ENCODE measurements around the gene CDK11B.
"Not testable (repeated sequence)": the region's sequence is repeated elsewhere in the genome, so short reads cannot be mapped to it uniquely, and the experiment has no call there.

GRCh38 chr1:1674806-1675205 is 16.0 kb upstream of the CDK11B start:
- not testable (repeated sequence) for TF ChIP-seq CTCF, EP300 (IDR thresholded peaks at IDR 0.05)

Measured in tibial nerve (tissue), 4 donors.